Measurements from ENCODE around the gene AGBL3.

Gene AGBL3

DNA sequence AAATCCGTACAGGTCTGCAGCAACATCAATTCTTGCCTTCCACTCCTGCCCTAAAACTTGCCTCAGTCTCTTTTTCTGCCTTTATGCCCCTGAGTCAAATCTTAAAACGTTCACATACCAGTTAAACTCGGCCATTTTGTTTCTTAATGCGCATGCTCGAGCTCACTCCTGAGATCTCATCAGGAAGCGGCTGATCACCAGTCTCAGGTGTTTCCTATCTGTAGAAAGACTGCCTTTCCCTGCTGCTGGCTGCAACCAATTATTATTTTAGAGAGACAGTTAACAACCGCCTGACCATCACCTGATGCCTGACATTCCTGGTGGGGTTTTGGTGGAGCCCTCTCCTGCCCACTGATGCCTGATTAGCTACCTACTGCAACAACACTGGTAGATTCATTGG, 91.3 kb downstream of the AGBL3 start:
- TF ChIP-seq TAF1 (IDR thresholded peaks at IDR 0.05; ENCODE audit: low read depth), result no peak
- TF ChIP-seq FOXM1 (IDR thresholded peaks at IDR 0.05; ENCODE audit: borderline replicate concordance, low read depth), result no peak
- no peak for TF ChIP-seq ZBTB7A (IDR thresholded peaks at IDR 0.05; ENCODE audit: low read depth)
- no peak for TF ChIP-seq NFIC (IDR thresholded peaks at IDR 0.05)
- TF ChIP-seq EGR1 (IDR thresholded peaks at IDR 0.05), result no peak
- TF ChIP-seq, protein P1, sequence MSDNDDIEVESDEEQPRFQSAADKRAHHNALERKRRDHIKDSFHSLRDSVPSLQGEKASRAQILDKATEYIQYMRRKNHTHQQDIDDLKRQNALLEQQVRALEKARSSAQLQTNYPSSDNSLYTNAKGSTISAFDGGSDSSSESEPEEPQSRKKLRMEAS (IDR thresholded peaks at IDR 0.05), result no peak
- TF ChIP-seq TEAD4 (IDR thresholded peaks at IDR 0.05), result no peak
- TF ChIP-seq, protein P2, sequence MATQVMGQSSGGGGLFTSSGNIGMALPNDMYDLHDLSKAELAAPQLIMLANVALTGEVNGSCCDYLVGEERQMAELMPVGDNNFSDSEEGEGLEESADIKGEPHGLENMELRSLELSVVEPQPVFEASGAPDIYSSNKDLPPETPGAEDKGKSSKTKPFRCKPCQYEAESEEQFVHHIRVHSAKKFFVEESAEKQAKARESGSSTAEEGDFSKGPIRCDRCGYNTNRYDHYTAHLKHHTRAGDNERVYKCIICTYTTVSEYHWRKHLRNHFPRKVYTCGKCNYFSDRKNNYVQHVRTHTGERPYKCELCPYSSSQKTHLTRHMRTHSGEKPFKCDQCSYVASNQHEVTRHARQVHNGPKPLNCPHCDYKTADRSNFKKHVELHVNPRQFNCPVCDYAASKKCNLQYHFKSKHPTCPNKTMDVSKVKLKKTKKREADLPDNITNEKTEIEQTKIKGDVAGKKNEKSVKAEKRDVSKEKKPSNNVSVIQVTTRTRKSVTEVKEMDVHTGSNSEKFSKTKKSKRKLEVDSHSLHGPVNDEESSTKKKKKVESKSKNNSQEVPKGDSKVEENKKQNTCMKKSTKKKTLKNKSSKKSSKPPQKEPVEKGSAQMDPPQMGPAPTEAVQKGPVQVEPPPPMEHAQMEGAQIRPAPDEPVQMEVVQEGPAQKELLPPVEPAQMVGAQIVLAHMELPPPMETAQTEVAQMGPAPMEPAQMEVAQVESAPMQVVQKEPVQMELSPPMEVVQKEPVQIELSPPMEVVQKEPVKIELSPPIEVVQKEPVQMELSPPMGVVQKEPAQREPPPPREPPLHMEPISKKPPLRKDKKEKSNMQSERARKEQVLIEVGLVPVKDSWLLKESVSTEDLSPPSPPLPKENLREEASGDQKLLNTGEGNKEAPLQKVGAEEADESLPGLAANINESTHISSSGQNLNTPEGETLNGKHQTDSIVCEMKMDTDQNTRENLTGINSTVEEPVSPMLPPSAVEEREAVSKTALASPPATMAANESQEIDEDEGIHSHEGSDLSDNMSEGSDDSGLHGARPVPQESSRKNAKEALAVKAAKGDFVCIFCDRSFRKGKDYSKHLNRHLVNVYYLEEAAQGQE (IDR thresholded peaks at IDR 0.05; ENCODE audit: low read depth), result no peak
- TF ChIP-seq CEBPB (IDR thresholded peaks at IDR 0.05), result no peak
- TF ChIP-seq EP300 (IDR thresholded peaks at IDR 0.05; ENCODE audit: borderline replicate concordance), result no peak
- TF ChIP-seq YY1 (IDR thresholded peaks at IDR 0.05; ENCODE audit: low read depth), result no peak
- no peak for TF ChIP-seq CREB1 (IDR thresholded peaks at IDR 0.05; ENCODE audit: low read depth)
- TF ChIP-seq RAD21 (IDR thresholded peaks at IDR 0.05; ENCODE audit: low read depth), result no peak
- no peak for TF ChIP-seq TCF12 (IDR thresholded peaks at IDR 0.05; ENCODE audit: low read depth)
- TF ChIP-seq USF1 (IDR thresholded peaks at IDR 0.05), result no peak

DNA sequence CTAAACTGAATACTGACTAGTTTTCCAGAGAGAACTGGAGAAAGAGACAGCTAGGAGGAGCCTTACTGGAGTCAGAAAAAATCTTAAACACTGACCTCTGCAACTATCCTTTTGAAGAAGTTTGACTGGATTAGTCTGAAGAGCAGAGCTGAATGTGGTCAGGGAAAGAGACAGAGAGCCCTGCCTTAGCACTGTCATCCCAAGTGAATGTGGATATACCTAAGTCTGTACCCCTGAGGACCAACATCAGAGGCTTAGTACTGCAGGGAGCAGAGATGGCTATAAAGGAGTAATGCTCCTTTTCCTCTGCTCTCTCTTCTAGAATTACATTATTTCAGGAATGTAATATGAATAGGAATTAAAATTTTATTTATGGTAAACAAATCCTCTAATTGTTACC, 91.7 kb downstream of the AGBL3 start:
- TF ChIP-seq USF1 (IDR thresholded peaks at IDR 0.05) (no peak), NFIC (IDR thresholded peaks at IDR 0.05) (no peak), RAD21 (IDR thresholded peaks at IDR 0.05; ENCODE audit: low read depth) (no peak), TEAD4 (IDR thresholded peaks at IDR 0.05) (no peak), CEBPB (IDR thresholded peaks at IDR 0.05) (no peak), FOXM1 (IDR thresholded peaks at IDR 0.05; ENCODE audit: borderline replicate concordance, low read depth) (no peak), TCF12 (IDR thresholded peaks at IDR 0.05; ENCODE audit: low read depth) (no peak), EP300 (IDR thresholded peaks at IDR 0.05; ENCODE audit: borderline replicate concordance) (no peak), YY1 (IDR thresholded peaks at IDR 0.05; ENCODE audit: low read depth) (no peak), EGR1 (IDR thresholded peaks at IDR 0.05) (no peak), ZBTB7A (IDR thresholded peaks at IDR 0.05; ENCODE audit: low read depth) (no peak), CREB1 (IDR thresholded peaks at IDR 0.05; ENCODE audit: low read depth) (no peak), TAF1 (IDR thresholded peaks at IDR 0.05; ENCODE audit: low read depth) (no peak)
- TF ChIP-seq, protein P2 (IDR thresholded peaks at IDR 0.05; ENCODE audit: low read depth), result no peak
- TF ChIP-seq, protein P1 (IDR thresholded peaks at IDR 0.05), result no peak

- TF ChIP-seq CREB1 (IDR thresholded peaks at IDR 0.05; ENCODE audit: low read depth) (no peak), TAF1 (IDR thresholded peaks at IDR 0.05; ENCODE audit: low read depth) (no peak), EGR1 (IDR thresholded peaks at IDR 0.05) (no peak), TEAD4 (IDR thresholded peaks at IDR 0.05) (no peak), ZBTB7A (IDR thresholded peaks at IDR 0.05; ENCODE audit: low read depth) (no peak), FOXM1 (IDR thresholded peaks at IDR 0.05; ENCODE audit: borderline replicate concordance, low read depth) (no peak), RAD21 (IDR thresholded peaks at IDR 0.05; ENCODE audit: low read depth) (no peak), USF1 (IDR thresholded peaks at IDR 0.05) (no peak), EP300 (IDR thresholded peaks at IDR 0.05; ENCODE audit: borderline replicate concordance) (no peak), NFIC (IDR thresholded peaks at IDR 0.05) (no peak)
- TF ChIP-seq, protein P1 (IDR thresholded peaks at IDR 0.05), result no peak
- TF ChIP-seq, protein P2 (IDR thresholded peaks at IDR 0.05; ENCODE audit: low read depth), result no peak
Observed at GRCh38 chr7:135079068-135079467, 92.8 kb downstream of the AGBL3 start.

DNA sequence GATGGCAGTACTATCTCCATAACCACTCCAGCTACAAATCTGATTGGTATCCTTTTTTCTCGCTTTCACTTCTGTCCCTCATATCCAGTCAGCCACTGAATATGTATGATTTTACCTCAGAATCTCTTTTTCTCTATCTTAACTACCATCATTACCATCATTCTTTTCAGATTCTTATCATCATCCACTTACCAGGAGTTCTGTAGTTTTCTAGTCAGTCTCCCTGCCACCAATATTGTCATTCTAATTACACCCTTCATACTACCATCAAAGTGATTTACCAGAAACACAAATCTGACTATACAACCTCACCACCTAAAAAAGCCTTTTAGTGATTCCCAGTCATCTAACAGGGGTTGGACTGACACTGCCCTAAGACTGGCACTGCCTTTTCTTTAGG, 96.7 kb downstream of the AGBL3 start:
- no peak for TF ChIP-seq TEAD4 (IDR thresholded peaks at IDR 0.05)
- TF ChIP-seq YY1 (IDR thresholded peaks at IDR 0.05; ENCODE audit: low read depth), result no peak
- TF ChIP-seq TAF1 (IDR thresholded peaks at IDR 0.05; ENCODE audit: low read depth), result no peak
- TF ChIP-seq NFIC (IDR thresholded peaks at IDR 0.05), result no peak
- TF ChIP-seq CEBPB (IDR thresholded peaks at IDR 0.05), result no peak
- no peak for TF ChIP-seq CREB1 (IDR thresholded peaks at IDR 0.05; ENCODE audit: low read depth)
- TF ChIP-seq EP300 (IDR thresholded peaks at IDR 0.05; ENCODE audit: borderline replicate concordance), result no peak
- no peak for TF ChIP-seq FOXM1 (IDR thresholded peaks at IDR 0.05; ENCODE audit: borderline replicate concordance, low read depth)
- TF ChIP-seq USF1 (IDR thresholded peaks at IDR 0.05), result no peak
- TF ChIP-seq, protein P2 (IDR thresholded peaks at IDR 0.05; ENCODE audit: low read depth), result no peak
- no peak for TF ChIP-seq EGR1 (IDR thresholded peaks at IDR 0.05)
- TF ChIP-seq ZBTB7A (IDR thresholded peaks at IDR 0.05; ENCODE audit: low read depth), result no peak
- TF ChIP-seq TCF12 (IDR thresholded peaks at IDR 0.05; ENCODE audit: low read depth), result no peak
- no peak for TF ChIP-seq RAD21 (IDR thresholded peaks at IDR 0.05; ENCODE audit: low read depth)
- TF ChIP-seq, protein P1 (IDR thresholded peaks at IDR 0.05), result no peak

All from Ishikawa (cell line).